GM12873 (cell line): Measurements from ENCODE around the gene LMCD1.

Source experiments
- TF ChIP-seq, protein P1 (sequence below): IDR thresholded peaks from 2 replicates; pipeline ENCODE4 v1.5.1; 2012; ENCODE audit warnings: low read depth, mild to moderate bottlenecking, moderate library complexity, low read length, control low read depth; ENCODE audit not compliant: insufficient read depth; ENCODE audit errors: missing control alignments

Gene LMCD1

GRCh38 chr3:8548502-8549275 lies 47.1 kb downstream of the LMCD1 start:
- TF ChIP-seq, protein P1, sequence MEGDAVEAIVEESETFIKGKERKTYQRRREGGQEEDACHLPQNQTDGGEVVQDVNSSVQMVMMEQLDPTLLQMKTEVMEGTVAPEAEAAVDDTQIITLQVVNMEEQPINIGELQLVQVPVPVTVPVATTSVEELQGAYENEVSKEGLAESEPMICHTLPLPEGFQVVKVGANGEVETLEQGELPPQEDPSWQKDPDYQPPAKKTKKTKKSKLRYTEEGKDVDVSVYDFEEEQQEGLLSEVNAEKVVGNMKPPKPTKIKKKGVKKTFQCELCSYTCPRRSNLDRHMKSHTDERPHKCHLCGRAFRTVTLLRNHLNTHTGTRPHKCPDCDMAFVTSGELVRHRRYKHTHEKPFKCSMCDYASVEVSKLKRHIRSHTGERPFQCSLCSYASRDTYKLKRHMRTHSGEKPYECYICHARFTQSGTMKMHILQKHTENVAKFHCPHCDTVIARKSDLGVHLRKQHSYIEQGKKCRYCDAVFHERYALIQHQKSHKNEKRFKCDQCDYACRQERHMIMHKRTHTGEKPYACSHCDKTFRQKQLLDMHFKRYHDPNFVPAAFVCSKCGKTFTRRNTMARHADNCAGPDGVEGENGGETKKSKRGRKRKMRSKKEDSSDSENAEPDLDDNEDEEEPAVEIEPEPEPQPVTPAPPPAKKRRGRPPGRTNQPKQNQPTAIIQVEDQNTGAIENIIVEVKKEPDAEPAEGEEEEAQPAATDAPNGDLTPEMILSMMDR: no peak

GRCh38 chr3:8549354-8549753 lies 47.7 kb downstream of the LMCD1 start:
- TF ChIP-seq, protein P1: no peak

GRCh38 chr3:8550611-8551010 lies 49.0 kb downstream of the LMCD1 start:
- TF ChIP-seq, protein P1: no peak

DNA sequence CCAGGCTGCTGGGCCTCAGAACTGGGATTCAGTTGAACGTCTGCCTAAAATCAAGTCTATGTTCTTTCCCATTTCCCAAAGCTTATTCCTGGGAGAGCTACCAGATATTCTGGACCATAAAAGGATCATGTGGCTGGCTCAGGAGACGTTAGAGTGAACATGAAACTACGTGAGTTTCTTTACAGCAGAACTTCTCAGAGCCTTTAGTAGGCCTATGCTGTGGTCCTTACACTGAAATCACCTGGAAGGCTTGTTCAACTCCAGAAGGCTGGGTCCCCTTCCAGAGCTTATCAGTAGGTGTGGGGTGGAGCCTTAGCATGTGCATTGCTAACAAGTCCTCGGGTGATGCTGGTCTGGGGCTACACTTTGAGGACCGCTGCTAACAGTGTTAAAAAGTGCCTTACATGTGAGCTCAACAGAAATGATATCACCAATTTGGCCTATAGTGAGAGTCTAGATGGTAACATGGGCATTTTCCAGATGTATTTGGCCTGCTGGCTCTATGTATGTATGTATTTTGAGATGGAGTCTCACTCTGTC lies 50.7 kb downstream of the LMCD1 start:
- TF ChIP-seq, protein P1: no peak

DNA sequence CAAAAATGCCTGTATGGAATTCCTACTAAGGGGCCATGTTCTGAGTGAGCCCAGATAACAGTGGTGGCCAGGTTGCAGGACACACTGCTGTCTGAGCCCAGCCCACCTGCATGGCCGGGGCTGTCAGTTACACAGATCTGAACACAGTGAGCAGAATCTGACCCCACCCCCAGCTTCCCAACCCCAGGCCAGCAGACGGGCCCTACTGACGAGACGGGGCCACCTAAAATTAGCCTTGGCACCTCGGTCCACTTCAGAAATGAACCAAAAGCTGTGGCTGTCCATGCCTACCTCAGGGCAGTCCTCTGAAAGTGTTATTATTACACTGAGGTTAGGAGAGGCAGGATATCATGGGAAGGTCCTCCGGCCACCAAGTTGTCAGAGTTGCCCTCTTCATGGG lies 51.8 kb downstream of the LMCD1 start:
- TF ChIP-seq, protein P1: no peak

DNA sequence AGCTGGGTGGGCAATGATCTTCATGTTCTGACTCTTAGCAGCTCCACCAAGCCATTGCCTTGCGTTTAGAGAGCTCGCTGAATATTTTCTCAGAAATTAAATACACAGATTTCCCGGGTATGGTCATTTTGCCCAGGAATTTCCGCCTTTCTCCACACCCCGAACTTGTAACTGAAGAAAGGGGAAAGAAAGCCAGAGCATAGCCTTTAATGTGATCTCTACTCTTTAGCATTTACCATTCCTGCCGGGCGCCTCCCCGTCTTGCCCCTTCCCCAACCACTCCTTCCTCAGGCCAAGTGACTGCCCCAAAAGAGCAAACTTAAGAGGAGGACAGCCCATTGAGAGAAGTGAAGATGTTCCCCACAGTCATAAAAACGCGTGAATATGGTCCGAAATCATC lies 53.1 kb downstream of the LMCD1 start:
- TF ChIP-seq, protein P1: no peak

DNA sequence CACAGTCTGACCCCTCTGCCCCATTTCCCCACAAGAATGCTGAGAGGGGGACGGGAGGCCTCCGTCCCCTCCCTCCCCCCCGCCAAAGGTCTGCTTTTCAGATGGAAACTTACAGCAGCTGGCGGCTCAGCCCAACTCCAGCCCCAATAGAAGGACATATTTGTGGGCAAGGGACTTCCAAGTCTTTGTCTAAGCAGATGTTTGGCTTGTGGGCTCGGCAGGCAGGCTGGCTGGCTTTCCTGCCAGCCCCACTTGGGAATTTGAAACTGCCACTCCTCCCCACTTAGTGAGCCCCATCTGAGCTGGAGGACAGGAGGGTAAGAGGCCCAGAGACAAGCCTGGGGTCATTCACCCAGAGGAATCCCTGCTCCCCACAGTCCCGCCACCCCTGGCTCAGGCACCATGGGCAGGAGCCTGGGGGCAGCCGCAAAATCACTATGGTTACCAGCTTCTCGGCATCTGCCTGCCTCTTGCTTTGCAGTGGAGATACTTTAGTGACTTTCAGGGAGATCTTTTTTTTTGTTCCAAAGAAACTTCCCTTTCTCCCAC lies 53.6 kb downstream of the LMCD1 start:
- TF ChIP-seq, protein P1: no peak
